Measurements from ENCODE around the gene GAS6.

GAS6 gene

DNA sequence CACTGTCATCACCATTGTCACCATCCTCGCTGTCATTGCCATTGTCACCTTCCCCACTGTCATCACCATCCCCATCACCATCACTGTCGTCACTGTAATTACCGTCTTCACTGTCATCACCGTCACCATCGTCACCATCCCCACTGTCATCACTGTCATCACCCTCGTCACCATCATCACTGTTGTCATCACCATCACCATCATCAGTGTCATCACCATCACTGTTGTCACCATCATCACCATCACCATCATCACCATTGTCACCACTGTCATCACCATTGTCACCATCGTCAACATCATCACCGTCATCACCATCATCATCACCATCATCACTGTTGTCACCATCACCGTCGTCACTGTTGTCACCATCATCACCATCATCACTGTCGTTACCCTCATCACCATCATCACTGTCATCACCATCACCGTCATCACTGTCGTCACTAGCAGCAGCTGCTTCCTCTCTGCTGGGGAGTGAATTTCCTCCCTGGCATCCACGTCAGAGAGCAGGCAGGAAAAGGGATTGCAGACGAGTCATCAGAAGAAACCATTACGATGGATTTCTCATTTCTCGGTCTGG, 77.5 kb downstream of the GAS6 start:
- no peak for DNase-seq

DNA sequence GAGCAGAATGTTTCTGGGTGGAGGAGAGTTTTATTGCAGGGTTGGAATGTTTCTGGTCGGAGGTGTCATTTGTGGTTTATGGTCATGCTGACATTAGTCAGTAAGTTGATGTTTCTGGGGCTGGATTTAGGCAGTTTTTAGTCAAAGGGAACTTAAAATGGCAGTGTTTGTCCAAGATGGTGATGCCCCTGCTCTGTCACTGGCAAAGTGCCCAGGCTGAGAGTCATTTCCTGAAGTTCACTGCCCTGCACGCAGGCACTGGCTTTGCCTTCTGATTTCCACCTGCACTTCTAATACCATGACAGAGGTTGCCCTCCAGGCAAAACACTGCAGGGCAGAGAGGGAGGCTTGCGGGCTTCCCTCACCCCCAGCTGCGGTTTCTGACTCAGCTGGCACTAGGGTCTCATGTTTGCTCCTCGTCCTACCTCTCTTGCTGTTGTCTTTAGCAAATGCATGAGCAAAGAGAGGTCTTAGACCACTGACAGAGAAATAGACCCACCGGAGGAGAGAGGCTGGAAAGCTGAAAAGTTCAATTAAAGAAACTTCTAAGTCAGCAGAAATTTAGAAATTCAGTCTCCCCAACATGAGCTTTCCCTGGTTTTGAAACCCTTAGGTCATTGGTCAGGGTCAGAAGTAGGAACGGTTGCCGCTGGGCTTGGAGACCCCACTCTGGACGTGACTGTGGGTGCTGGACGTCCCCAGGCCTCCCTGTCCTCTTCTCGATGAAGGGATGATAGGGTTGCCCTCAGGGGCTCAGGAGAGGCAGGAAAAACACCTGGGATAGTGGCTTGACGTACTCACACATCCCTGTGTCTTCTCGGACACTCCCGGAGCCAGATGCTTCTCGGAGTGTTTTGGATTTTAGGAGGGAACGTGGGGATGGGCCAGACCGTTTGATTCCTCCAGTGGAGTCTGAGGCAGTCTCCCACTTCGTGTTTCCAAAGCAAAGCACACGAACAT, 78.5 kb downstream of the GAS6 start:
- DNase-seq: peak; percentile 1

DNA sequence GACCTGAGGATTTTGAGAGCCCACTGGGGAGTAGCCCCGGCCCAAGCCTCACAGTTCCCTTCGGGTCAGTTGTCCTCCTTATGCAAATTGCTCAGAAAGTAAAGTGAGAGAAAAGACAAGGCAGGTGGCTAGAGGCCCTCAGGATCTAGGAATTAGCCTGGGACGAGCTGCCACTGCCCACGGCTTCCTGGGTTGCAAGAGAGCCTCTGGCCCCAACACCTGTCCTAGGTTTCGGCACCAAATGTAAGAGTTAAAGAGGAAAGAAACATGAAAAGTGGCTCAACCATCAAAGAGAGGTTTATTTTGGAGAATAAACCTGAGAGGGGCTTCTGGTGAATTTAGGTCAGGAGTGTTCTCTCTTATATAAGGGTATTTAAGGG, 79.2 kb downstream of the GAS6 start:
- DNase-seq: no peak

DNA sequence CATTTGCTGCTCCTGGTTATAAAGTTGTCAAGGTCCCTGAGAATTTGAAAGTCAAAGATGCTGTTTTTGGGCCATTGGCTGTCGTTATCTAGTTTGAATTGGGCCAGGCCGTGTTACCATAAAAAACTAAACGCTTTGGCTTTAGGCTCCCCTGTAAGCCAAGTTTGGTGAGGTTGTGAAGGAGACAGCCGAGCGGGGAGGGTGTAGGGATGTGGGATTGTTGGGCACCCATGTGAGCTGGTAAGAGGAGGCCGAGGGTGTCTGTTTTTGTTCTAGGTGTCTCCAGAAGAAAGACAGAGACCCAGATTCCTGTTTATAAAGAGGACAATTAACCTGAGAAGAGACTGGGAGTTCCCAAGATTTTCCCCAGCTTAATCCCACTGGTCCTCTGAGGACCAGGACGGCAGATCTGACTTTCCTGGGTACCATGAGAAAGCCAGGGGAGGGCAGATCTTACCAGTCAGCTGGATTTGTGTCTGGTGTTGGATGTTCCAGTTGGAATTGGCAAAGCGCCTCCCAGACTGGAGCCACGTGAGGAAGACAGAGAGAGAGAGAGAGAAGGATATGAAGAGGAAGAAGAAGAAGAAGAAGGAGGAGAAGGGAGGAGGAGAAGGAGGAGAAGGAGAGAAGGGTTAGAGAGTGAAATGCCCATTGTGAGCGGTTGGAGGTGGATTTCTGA, 79.8 kb downstream of the GAS6 start:
- DNase-seq: no peak

DNA sequence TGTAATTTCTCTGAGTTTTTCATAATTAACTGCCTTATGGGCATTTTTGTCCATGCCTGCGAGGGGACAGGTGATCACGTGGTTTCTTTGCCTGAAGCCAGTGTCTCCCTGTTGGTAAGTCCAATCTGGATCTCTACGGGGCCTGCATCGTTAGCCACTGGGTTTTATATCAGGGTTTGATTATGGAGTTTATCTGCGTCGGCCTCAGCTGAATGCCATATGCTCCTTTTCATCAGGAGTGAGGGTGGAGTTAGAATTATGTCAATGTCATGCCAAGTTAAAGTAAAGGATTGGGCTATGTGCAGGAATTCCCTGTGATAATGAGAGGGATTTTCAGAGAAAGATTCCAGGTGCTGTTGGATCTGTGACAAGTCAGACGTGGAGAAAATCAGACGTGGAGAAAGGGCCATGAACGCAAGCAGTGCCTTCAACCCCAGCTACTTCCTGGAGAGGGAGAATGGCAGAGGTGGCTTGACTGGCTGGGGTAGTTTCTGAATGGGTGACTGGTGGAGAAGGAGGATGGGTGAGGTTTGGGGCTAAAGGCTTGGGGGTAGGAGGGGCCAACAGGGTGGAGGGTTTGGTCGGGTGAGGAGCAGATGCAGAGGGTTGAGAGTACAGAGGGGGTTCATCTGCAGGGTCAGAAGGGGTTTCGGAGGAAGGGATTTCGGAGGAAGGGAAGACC, 80.5 kb downstream of the GAS6 start:
- no peak for DNase-seq

DNA sequence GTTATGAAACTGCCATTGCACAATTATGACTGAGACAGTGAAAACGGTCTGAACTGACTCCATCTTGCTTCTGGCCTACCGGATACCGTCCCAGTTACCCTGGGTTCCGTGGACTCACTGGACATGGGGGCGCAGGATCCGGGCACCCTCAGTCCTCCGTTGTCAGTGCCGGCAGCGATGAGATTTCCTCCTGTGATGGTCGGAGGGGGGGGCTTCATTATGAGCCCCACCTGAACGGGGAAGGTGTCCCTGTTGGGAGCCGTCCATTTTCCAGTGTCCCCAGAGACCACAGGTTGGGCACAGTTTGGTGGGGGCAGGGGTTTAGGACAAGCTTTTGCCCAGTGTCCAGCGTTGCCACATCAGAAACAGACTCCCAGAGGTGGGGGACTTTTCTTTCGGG, 81.4 kb downstream of the GAS6 start:
- no peak for DNase-seq

DNA sequence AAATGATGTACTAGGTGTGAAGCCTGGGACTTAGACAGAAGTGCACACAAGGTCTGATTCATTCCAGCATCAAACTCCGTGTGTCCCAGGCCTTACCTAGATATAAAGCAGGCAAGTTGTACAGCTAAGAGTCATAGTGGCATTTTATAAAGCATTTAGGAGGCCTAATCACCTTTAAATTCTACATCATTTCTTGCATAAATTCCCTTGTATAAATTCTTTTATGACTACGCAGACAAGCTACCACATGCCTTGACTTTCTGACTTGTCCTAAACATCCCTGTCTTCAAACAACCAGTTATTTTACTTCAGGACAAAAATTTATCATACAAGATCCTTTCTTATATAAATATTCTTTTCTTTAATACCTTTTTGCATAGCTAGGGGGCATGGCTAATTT, 82.3 kb downstream of the GAS6 start:
- DNase-seq: no peak

DNA sequence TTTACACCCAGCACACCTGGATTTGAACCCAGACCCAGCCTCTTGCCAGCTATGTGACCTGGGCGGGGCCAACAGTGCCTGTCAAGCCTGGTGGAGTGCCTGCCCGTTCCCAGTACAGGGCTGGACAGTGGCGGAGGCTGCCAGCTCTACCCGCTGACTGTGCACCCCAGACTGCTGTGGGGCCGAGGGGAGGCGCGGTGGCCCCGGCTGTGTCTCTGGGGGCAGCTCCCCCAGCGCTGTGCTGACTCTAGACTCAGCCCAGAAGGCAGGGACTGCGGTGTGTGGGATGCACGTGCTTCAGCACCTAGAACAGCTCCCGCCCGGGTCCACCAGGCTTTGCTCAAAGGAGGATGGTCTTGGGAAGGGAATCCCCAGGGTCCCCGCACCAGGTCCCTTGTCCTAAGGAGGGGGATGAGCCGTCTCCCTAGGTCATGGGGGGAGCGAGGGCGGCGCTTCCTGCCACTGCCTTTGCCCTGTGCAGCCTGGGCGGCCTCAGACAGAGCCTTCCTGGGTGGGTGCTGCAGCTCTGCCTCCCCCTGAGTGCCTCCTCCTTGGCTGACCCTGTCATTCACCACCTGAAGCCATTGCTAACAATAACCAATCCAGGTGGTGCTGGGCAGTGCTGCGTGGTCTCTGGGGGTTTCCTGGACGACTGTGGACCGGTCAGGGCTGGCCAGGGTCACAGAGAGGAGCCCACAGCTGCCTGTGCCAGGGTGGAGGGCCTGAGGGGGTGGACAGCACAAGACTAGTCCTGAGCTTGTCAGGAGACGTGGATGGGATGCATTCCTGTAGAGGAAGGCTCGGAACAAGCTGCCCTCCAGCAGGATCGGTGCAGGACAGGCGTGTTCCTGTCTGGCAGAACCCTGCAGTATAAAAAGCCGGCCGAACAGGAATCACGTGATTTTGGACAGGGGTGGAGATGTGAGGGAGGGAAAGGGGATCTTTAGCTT, 86.3 kb downstream of the GAS6 start:
- no peak for DNase-seq

DNA sequence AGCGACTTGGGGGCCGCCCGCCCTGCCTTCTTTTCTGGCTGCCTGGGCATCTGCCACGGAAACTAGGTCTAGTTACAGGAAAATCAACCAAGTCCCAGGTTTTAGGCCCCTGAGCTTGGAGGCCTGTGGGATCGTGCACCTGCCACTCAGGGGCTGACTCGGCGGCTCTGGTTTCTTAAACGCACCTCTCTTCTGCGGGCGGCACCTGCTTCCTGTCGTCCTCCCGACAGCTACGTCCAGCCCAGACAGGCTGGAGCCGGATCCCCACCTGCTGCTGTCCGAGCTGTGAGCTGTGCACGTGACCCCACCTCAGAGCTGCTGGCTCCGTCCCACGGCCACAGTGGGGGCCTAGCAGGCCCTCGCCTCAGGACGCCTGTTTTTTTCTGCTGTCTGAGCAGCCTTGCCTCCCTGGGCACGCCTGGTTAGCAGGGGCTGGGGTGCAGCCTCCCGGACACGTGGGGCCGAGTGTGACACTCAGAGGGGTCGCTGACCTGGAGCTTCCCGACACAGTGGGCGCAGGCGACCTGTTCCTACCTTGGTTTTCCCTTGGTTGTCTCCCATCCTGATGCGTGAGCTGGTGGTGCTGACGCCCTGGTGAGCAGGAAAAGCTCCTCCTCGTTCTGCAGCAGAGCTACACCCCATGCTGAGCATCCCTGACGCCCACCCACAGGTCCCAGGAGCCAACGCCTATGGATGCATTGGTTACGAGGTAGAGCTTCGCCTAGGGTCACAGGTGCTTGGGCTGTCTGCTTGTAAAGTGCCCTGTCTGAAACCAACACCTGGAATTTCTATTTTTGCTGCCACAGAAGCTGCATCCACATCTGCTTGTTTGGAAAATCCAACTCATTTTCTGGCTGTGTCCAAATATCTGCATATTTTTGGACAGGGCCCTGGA, 87.4 kb downstream of the GAS6 start:
- no peak for DNase-seq

DNA sequence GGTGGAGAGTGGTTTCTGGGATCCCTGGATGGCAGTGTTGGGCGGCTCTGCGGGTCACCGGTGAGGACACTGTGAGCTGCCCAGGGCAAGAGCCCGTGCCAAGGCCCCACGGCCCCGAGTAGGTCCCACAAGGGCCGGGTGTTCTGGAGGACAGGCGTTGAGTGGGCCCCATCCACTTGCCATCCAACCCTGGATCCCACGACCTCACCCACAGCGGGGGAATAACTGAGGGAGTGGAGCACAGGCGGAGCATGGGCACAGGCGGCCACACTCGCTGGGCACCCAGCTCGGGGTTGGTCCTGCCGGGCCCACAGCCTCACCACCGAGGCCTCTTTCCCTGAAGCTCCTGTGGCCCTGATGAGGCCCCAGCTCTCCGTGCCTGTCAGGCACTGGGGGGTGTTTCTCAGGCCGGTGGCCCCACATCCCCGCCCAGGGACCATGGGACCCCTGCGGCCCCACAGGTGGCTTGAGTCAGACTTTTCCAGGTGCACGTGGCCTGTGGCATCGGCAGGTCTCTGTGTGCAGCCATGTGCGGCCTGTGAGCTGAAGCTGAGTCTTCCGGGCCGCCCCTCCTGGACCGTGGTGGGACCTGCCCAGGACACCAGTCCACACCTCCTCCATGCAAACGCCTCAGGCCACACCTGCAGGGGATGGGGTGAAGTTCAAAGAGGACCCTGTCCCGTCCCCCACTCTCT, 88.3 kb downstream of the GAS6 start:
- DNase-seq: no peak

DNA sequence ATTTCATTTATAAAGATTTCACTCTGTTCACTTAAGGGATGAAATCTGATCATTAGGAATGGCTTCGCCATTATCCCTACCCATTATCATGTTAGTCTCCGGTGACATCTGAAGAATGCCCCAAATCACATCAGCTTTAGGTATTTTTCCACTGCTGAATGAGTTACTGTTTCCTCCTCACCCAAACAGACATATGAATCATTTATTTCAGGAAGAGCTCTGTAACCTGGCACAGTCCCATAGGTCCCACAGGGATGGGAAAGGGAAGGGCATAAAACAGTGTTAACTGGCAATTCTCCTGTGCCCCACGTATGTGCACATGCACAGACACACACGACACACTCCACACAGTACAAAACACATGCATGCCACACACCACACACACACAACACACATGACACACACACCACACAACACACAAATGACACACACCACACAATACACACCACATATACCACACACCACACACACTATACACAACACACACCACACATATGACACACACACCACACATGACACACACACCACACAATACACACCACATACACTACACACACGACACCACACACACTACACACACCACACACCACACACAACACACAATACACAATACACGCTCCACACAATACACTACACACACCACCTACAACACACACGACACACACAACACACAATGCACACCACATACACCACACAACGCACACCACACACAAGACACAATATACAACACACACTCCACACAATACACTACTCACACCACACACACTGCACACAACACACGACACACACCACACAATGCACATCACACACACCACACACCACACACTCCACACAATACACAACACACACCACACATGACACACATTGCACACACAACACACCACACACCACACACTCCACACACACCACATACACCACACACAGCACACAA, 89.4 kb downstream of the GAS6 start:
- no peak for DNase-seq

DNA sequence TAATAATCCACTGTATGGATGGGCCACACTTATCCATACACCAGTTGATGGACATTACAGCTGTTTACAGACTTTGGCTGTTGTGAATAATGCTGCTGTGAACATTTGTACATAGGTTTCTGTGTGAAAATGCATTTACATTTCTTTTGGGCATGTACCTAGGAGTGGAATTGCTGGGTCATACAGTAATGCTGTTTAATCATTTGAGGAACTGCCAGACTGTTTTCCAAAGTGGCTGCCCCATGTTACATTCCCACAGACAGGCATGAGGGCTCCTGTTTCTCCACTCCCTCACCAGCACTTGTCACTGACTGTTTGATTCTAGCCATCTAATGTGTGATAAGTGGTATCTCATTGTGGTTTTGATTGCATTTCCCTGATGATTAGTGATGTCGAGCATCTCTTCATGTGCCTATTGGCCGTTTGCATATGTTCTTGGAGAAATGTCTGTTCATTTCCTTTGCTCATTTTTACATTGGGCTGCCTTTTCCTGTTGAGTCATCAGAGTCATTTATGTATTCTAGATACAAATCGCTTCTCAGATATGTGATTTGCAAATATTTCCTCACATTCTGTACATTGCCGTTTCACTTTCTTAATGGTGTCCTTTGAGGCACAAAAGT, 92.1 kb downstream of the GAS6 start:
- DNase-seq: peak; percentile 67

DNA sequence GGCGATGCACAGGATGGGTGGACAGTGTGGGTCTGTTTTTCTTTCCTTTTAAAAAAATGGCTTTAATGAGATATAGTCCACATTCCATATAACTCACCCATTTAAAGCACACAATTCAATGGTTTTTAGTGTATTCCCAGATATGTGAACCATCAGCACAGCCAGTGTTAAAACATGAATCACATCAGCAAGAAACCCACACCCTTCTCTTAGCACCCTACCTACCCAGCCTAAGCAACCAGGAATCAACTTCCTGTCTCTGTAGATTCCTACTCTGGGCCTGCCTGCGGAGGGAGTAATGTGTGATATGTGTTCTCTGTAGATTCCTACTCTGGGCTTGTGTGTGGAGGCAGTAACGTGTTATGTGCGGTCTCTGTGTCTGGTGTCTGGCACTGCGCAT, 92.9 kb downstream of the GAS6 start:
- no peak for DNase-seq
